Right atrium auricular region (tissue), 2 donors: Measurements from ENCODE around the gene PDZD11. TPM values are rescaled to one million over a fixed set of nuclear protein-coding genes. Genes with fewer than 3 reads are reported as not detected.
A peak's percentile ranks its signal among the peaks of the same experiment; 100 is the strongest.

Source experiments
- DNase-seq: peaks from one replicate; pipeline ENCODE4 v3.0.0-alpha.2; 2019; ENCODE audit warnings: low spot score
- H3K27ac ChIP-seq, 2 donors: fragments of 200-600 bp; sonication (generic); 1 replicate in 1 of 2; 2 replicates in 1 of 2; pipeline ENCODE4 v1.5.1; 2016 to 2019
- H3K27me3 ChIP-seq, 2 donors: fragments of 200-600 bp; sonication (generic); one replicate each; pipeline versions ENCODE4 v1.5.1 to v1.6.0; 2017 to 2019
- H3K36me3 ChIP-seq: fragments of 200-600 bp; sonication (generic); one replicate; pipeline ENCODE4 v1.5.1; 2016
- H3K4me1 ChIP-seq, 2 donors: fragments of 200-600 bp; sonication (generic); one replicate each; pipeline versions ENCODE4 v1.5.1 to v1.6.0; 2017 to 2019
- H3K4me3 ChIP-seq, 2 donors: fragments of 200-600 bp; sonication (generic); 1 replicate in 1 of 2; 2 replicates in 1 of 2; pipeline ENCODE4 v1.5.1; 2017 to 2019; ENCODE audit warnings: mild to moderate bottlenecking in 1 of 2, moderate library complexity in 1 of 2
- H3K9me3 ChIP-seq, 2 donors: fragments of 200-600 bp; sonication (generic); one replicate each; pipeline ENCODE4 v1.5.1; 2019
- CTCF ChIP-seq, 2 donors: fragments of 200-600 bp; sonication (generic); IDR thresholded peaks; one replicate each; pipeline ENCODE4 v1.5.1; 2019; ENCODE audit warnings: antibody characterized with exemption in 2 of 2
- total RNA-seq, 2 donors: library from RNA; depleted of rRNA; stranded (reverse); fragments of >200 nt; gene quantifications; one replicate each; pipeline ENCODE4 v1.1.0, GENCODE V29; 2016

PDZD11 gene
- total RNA-seq, 2 donors from 2014 or later: 30.2 to 44.5 TPM

DNA sequence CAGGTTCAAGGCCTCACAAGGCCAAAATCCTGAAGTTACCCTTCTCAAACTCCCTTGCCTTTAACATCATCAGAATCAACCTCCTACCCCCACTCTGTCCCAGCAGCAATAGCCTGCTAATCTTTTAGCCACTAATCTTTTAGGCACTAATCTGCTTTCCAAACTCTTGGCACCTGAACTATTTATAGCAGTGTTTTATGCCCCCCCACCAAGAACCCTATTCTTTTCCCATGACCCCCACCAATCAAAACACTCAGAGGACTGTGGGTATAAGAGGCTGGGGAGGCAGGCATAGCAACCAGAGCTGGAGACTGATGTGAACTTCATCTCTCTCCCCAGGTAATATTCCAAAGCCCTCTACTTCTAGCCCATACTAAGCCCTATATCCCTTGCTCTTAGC lies 21.7 kb downstream of the PDZD11 start, which contains the start of gene ARR3:
Gene ARR3, plus strand, starts transcription at position 301 of the 400 bp plus-strand sequence. CDS start 1,052 bp downstream, outside the sequence.
- Histone ChIP-seq H3K4me3 (no peak within 1 kb of the TSS), H3K27ac (no peak within 1 kb of the TSS), H3K36me3 (no peaks in the 10 kb centered on the region), H3K27me3 (no peaks in the 10 kb centered on the region), H3K9me3 (no peaks in the 10 kb centered on the region), H3K4me1 (no peaks in the 10 kb centered on the region)
- TF ChIP-seq CTCF (IDR thresholded peaks at IDR 0.05): no peak
- DNase-seq: no peak

DNA sequence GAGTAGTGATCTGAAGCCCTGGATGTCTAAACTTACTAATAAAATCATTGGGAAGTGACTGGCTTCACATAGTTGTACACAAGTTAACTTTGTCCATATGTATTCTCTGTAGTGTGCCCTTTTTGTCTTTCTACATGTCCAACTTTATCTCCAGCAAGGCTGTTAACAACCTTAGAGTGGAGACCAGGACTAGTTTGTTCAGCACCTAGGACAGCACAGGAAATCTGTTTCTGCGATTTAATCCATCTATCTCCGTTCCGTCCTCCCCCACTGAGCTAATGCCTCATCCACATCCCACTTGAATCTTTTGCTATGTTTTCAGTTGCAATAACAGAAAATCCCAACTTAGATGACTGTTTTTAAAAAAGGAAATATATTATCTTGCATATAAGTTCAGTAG lies 24.9 kb downstream of the PDZD11 start:
- no peak for TF ChIP-seq CTCF (IDR thresholded peaks at IDR 0.05)
- DNase-seq: no peak
- Histone ChIP-seq H3K27me3 (no peaks in the 10 kb centered on the region), H3K9me3 (no peaks in the 10 kb centered on the region), H3K27ac (no peak overlapping the region), H3K4me1 (no peaks in the 10 kb centered on the region), H3K4me3 (no peak overlapping the region), H3K36me3 (no peaks in the 10 kb centered on the region)

GRCh38 chrX:70262952-70263567 lies 26.7 kb downstream of the PDZD11 start:
- no peak overlapping the region for H3K27ac ChIP-seq
- H3K9me3 ChIP-seq: no peaks in the 10 kb centered on the region
- no peak overlapping the region for H3K4me3 ChIP-seq
- H3K36me3 ChIP-seq: no peaks in the 10 kb centered on the region
- no peaks in the 10 kb centered on the region for H3K27me3 ChIP-seq
- no peaks in the 10 kb centered on the region for H3K4me1 ChIP-seq
- TF ChIP-seq CTCF (IDR thresholded peaks at IDR 0.05): peak in 1 of 2 donors; percentile 66
- DNase-seq: no peak

DNA sequence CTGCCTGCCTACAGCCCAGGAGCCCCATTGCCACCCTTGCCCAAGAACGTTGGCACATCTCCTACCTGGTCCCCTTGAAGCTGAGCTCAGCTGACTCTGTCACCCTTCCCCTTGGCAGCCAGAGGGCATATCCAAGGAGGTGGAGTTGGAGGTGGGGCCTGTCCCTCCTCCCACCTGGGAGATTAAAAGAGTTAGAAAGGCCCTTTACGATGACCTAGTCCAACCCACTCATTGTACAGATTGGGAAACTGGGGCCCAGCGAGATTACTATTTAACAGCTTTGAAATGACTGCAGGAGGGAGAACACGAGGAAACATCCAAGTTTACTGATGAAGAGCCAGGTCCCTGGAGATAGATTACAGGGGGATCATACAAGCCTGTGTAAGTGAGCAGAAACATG lies 29.6 kb downstream of the PDZD11 start, which contains the start of gene P2RY4:
Gene P2RY4, minus strand, starts transcription at position 101 of the 400 bp plus-strand sequence. CDS start 580 bp downstream, outside the sequence.
- no peak within 1 kb of the TSS for H3K27ac ChIP-seq
- H3K9me3 ChIP-seq: no peaks in the 10 kb centered on the region
- H3K4me1 ChIP-seq: no peaks in the 10 kb centered on the region
- H3K36me3 ChIP-seq: no peaks in the 10 kb centered on the region
- no peaks in the 10 kb centered on the region for H3K27me3 ChIP-seq
- no peak within 1 kb of the TSS for H3K4me3 ChIP-seq
- no peak for DNase-seq
- TF ChIP-seq CTCF (IDR thresholded peaks at IDR 0.05): no peak

- TF ChIP-seq CTCF (IDR thresholded peaks at IDR 0.05): no peak
- Histone ChIP-seq H3K4me1 (no peaks in the 10 kb centered on the region), H3K27ac (no peak overlapping the region), H3K9me3 (no peaks in the 10 kb centered on the region), H3K27me3 (no peaks in the 10 kb centered on the region), H3K36me3 (no peaks in the 10 kb centered on the region), H3K4me3 (no peak overlapping the region)
- no peak for DNase-seq
Measured at GRCh38 chrX:70257423-70258288, 32.1 kb downstream of the PDZD11 start.
